B cell (primary cell): ENCODE measurements around the gene BUD13. TPM values are rescaled to one million over a fixed set of nuclear protein-coding genes. Genes with fewer than 3 reads are reported as not detected.

Experiments used
- ATAC-seq: fragments of 200-7000 bp; cut with Tn5 transposase; one replicate; pipeline ENCODE4 v1.10.0; 2021; ENCODE audit warnings: low read depth, mild to moderate bottlenecking, moderate number of reproducible peaks, moderate library complexity
- CTCF ChIA-PET: fragments of 350-600 bp; sonication (Branson Sonifier 250); formaldehyde crosslinking; loops from one replicate; lab custom pipeline; 2021; ENCODE audit warnings: antibody characterized with exemption, inconsistent platforms; lab: Charles Lee
- POLR2A ChIA-PET: fragments of 350-600 bp; sonication (Branson Sonifier 250); formaldehyde crosslinking; loops from one replicate; lab custom pipeline; 2021; ENCODE audit warnings: antibody characterized with exemption; lab: Charles Lee
- DNase-seq: peaks from one replicate; pipeline ENCODE4 v3.0.0; 2013
- H2AFZ ChIP-seq: 2 replicates; pipeline ENCODE4 v1.6.1; 2012; ENCODE audit warnings: mild to moderate bottlenecking, low read depth, low read length; ENCODE audit not compliant: insufficient read depth, poor library complexity, severe bottlenecking
- H3K27ac ChIP-seq, 2 donors: 1 replicate in 1 of 2; 2 replicates in 1 of 2; pipeline ENCODE4 v1.5.1; 2012 to 2013; ENCODE audit warnings: low read length in 2 of 2, mild to moderate bottlenecking in 2 of 2, moderate library complexity in 1 of 2
- H3K27me3 ChIP-seq, 4 experiments: fragments of 200-600 bp in 1 of 4; sonication (generic) in 1 of 4; replicated peaks in 1 of 4; 1 replicate in 2 of 4; 2 replicates in 2 of 4; pipeline versions ENCODE4 v1.6.1 to v1.7.0; 2013 to 2016; ENCODE audit warnings: low read length in 3 of 4, mild to moderate bottlenecking in 2 of 4, mixed read lengths in 1 of 4, moderate library complexity in 1 of 4; ENCODE audit not compliant: insufficient read depth in 4 of 4, control insufficient read depth in 3 of 4; ENCODE audit errors: control extremely low read depth in 1 of 4
- H3K36me3 ChIP-seq, 2 experiments: replicated peaks in 1 of 2; 1 replicate in 1 of 2; 2 replicates in 1 of 2; pipeline versions ENCODE4 v1.6.1 to v1.7.1; 2013; ENCODE audit warnings: low read length in 1 of 2; ENCODE audit not compliant: insufficient read depth in 2 of 2, control insufficient read depth in 1 of 2; ENCODE audit errors: control extremely low read depth in 1 of 2, extremely low read depth in 1 of 2
- H3K4me1 ChIP-seq, 2 donors: fragments of 200-600 bp in 1 of 2; sonication (generic) in 1 of 2; 1 replicate in 1 of 2; 2 replicates in 1 of 2; pipeline versions ENCODE4 v1.5.1 to v1.6.1; 2013 to 2017; ENCODE audit warnings: low read length in 2 of 2; ENCODE audit not compliant: control insufficient read depth in 2 of 2, insufficient read depth in 2 of 2
- H3K4me2 ChIP-seq: replicated peaks from 2 replicates; pipeline ENCODE3; 2012; ENCODE audit warnings: mild to moderate bottlenecking, low read depth, low read length; ENCODE audit not compliant: poor library complexity, severe bottlenecking
- H3K4me3 ChIP-seq, 5 experiments: fragments of 200-600 bp in 1 of 5; sonication (generic) in 1 of 5; 1 replicate in 3 of 5; 2 replicates in 2 of 5; pipeline versions ENCODE4 v1.5.1 to v1.7.0; 2011 to 2016; ENCODE audit warnings: low read length in 4 of 5, mild to moderate bottlenecking in 4 of 5, low read depth in 2 of 5, control low read depth in 1 of 5, moderate library complexity in 1 of 5; ENCODE audit not compliant: insufficient read depth in 1 of 5; ENCODE audit errors: control extremely low read depth in 1 of 5, extremely low read depth in 1 of 5
- H3K79me2 ChIP-seq: fragments of 200-600 bp; sonication (generic); one replicate; pipeline ENCODE4 v1.6.0; 2016; ENCODE audit warnings: low read length; ENCODE audit not compliant: control insufficient read depth, insufficient read depth
- H3K9ac ChIP-seq: fragments of 200-600 bp; sonication (generic); 2 replicates; pipeline ENCODE4 v1.6.1; 2017; ENCODE audit warnings: mild to moderate bottlenecking, low read length, moderate library complexity
- H3K9me3 ChIP-seq, 3 donors: one replicate each; pipeline versions ENCODE4 v1.6.1 to v1.7.1; 2013; ENCODE audit warnings: low read length in 2 of 3; ENCODE audit not compliant: control insufficient read depth in 2 of 3, insufficient read depth in 1 of 3; ENCODE audit errors: control extremely low read depth in 1 of 3
- H4K20me1 ChIP-seq: 2 replicates; pipeline ENCODE4 v1.6.0; 2012; ENCODE audit warnings: mild to moderate bottlenecking, low read length; ENCODE audit not compliant: insufficient read depth, control insufficient read depth, poor library complexity, severe bottlenecking
- H3K27ac Mint-ChIP-seq: one replicate; pipeline ENCODE4 v1.8.0; 2021; ENCODE audit warnings: mixed read lengths
- H3K27me3 Mint-ChIP-seq: one replicate; pipeline ENCODE4 v1.8.0; 2021; ENCODE audit warnings: mixed read lengths
- H3K4me1 Mint-ChIP-seq: one replicate; pipeline ENCODE4 v1.8.0; 2021; ENCODE audit warnings: mixed read lengths
- H3K4me3 Mint-ChIP-seq: one replicate; pipeline ENCODE4 v1.8.0; 2021; ENCODE audit warnings: mixed read lengths
- H3K9me3 Mint-ChIP-seq: one replicate; pipeline ENCODE4 v1.8.0; 2022; ENCODE audit warnings: mixed read lengths; ENCODE audit not compliant: insufficient read depth
- CTCF ChIP-seq: fragments of 200-600 bp; IDR thresholded peaks from one replicate; pipeline ENCODE4 v1.8.0; 2022; ENCODE audit warnings: antibody characterized with exemption, mild to moderate bottlenecking
- EZH2 ChIP-seq: IDR thresholded peaks from 2 replicates; pipeline ENCODE4 v1.6.1; 2012; ENCODE audit warnings: borderline replicate concordance, low read depth, mild to moderate bottlenecking, moderate library complexity, low read length; ENCODE audit not compliant: insufficient read depth, poor library complexity, severe bottlenecking
- WGBS: methylation state at CpG from one replicate; pipeline ENCODE4 v1.1.5; 2013; ENCODE audit warnings: missing lambda C conversion rate; ENCODE audit not compliant: insufficient coverage; 5-methylcytosine and 5-hydroxymethylcytosine counted together
- intact Hi-C: fragments of 100-400 bp; cut with micrococcal nuclease; formaldehyde crosslinking; loops from one replicate; pipeline ENCODE4 v1.10.0; 2022
- polyA plus RNA-seq: library from polyadenylated mRNA; depleted of rRNA; stranded (reverse); fragments of >200 nt; gene quantifications from 2 replicates; pipeline ENCODE4 v1.2.3, GENCODE V29; 2012
- total RNA-seq, 2 donors: library from RNA; stranded (reverse); fragments of 120-200 nt in 1 of 2; gene quantifications; 1 replicate in 1 of 2; 2 replicates in 1 of 2; pipeline versions ENCODE4 v1.2.3 to v1.2.4, GENCODE V29; 2013 to 2022

Gene BUD13
- total and polyA plus RNA-seq, 2 donors (not counting 1 experiment from before 2014, with no cell fraction given): 14.1 to 24.2 TPM

GRCh38 chr11:116715383-116715782 lies 57.4 kb downstream of the BUD13 start:
- Histone ChIP-seq H2AFZ (no peak overlapping the region), H3K27ac (no peak overlapping the region), H3K36me3 (no peaks in the 10 kb centered on the region), H3K79me2 (no peaks in the 10 kb centered on the region), H3K9ac (no peak overlapping the region), H3K4me3 (no peak overlapping the region), H3K4me2 (no peak overlapping the region), H3K4me1 (no peaks in the 10 kb centered on the region), H3K27me3 (peaks cover 0 to 14% (median 0%) of the 10 kb centered on the region in 4 experiments), H3K9me3 (no peaks in the 10 kb centered on the region), H4K20me1 (no peaks in the 10 kb centered on the region)
- Mint-ChIP-seq H3K27me3 (peaks cover 20% of the 10 kb centered on the region), H3K9me3 (no peaks in the 10 kb centered on the region), H3K4me3 (no peak overlapping the region), H3K4me1 (no peaks in the 10 kb centered on the region), H3K27ac (no peak overlapping the region)
- intact Hi-C loops: no loop called here
- DNase-seq (no peak), ATAC-seq (no peak)
- TF ChIP-seq EZH2: no peak
- no peak for TF ChIP-seq CTCF
- CTCF ChIA-PET: interaction anchor here (0.5 to 1.4 kb wide), 2 partner anchors 10 to 1094 kb away, joined by 4 to 8 read pairs; no protein-coding TSS in a partner anchor
- POLR2A ChIA-PET: no interaction called here
- 100% methylated on average over 1 of the region's 5 CpGs for WGBS

- H3K4me1 ChIP-seq: no peaks in the 10 kb centered on the region
- Mint-ChIP-seq H3K27me3 (peaks cover 22% of the 10 kb centered on the region), H3K4me1 (no peaks in the 10 kb centered on the region), H3K9me3 (no peaks in the 10 kb centered on the region), H3K27ac (no peak overlapping the region), H3K4me3 (no peak overlapping the region)
- peaks cover 0 to 16% (median 0%) of the 10 kb centered on the region in 4 experiments for H3K27me3 ChIP-seq
- TF ChIP-seq EZH2 (no peak), CTCF (no peak)
- no peak for ATAC-seq
- no peaks in the 10 kb centered on the region for H4K20me1 ChIP-seq
- intact Hi-C loops: no loop called here
- H3K27ac ChIP-seq: no peak overlapping the region
- no peak overlapping the region for H3K9ac ChIP-seq
- ChIA-PET POLR2A (no interaction called here), CTCF (interaction anchor here (0.5 to 1.4 kb wide), 2 partner anchors 10 to 1093 kb away, joined by 4 to 8 read pairs; no protein-coding TSS in a partner anchor)
- H3K4me3 ChIP-seq: no peak overlapping the region
- H3K36me3 ChIP-seq: no peaks in the 10 kb centered on the region
- H3K79me2 ChIP-seq: no peaks in the 10 kb centered on the region
- no peak overlapping the region for H2AFZ ChIP-seq
- no peak for DNase-seq
- no peak overlapping the region for H3K4me2 ChIP-seq
- WGBS: 98% methylated on average over 6 of the region's 9 CpGs
- H3K9me3 ChIP-seq: no peaks in the 10 kb centered on the region
Observed at GRCh38 chr11:116714902-116715301, 57.9 kb downstream of the BUD13 start.
